A549 (cell line): Measurements from ENCODE around the gene OPALIN.

ENCODE experiments used
- BHLHE40 ChIP-seq: IDR thresholded peaks from 2 replicates; pipeline ENCODE4 v1.6.1; 2012; ENCODE audit warnings: low read depth, low read length, inconsistent platforms
- CHD2 ChIP-seq: fragments of 150-350 bp; IDR thresholded peaks from 2 replicates; pipeline ENCODE4 v1.6.1; 2014; ENCODE audit warnings: low read length; ENCODE audit not compliant: partially characterized antibody
- CTCF ChIP-seq: fragments of >200 bp; sonication (Bioruptor Twin); formaldehyde crosslinking; IDR thresholded peaks from 3 replicates; pipeline ENCODE4 v1.5.1; 2016
- EHMT2 ChIP-seq: fragments of 200-600 bp; sonication (generic); IDR thresholded peaks from 2 replicates; pipeline ENCODE4 v1.6.1; 2016; ENCODE audit warnings: antibody characterized with exemption, low read depth, mild to moderate bottlenecking, moderate library complexity
- ELK1 ChIP-seq: fragments of 150-350 bp; IDR thresholded peaks from 2 replicates; pipeline ENCODE4 v1.6.1; 2014; ENCODE audit warnings: low read depth, mild to moderate bottlenecking, low read length
- JUN ChIP-seq, 2 experiments: fragments of >200 bp; sonication (Bioruptor Twin); formaldehyde crosslinking; IDR thresholded peaks; 2 replicates in 1 of 2; 3 replicates in 1 of 2; pipeline ENCODE4 v1.6.1; 2016 to 2017
- JUNB ChIP-seq: fragments of >200 bp; sonication (Bioruptor Twin); formaldehyde crosslinking; IDR thresholded peaks from 2 replicates; pipeline ENCODE4 v1.6.1; 2016
- MAZ ChIP-seq: fragments of 150-350 bp; IDR thresholded peaks from 2 replicates; pipeline ENCODE4 v1.6.1; 2014; ENCODE audit warnings: antibody characterized with exemption, low read depth, low read length, borderline replicate concordance
- POLR2A ChIP-seq: IDR thresholded peaks from 2 replicates; pipeline ENCODE4 v1.6.1; 2012; ENCODE audit warnings: mild to moderate bottlenecking, low read length
- RAD21 ChIP-seq, 2 experiments: fragments of >200 bp in 1 of 2; sonication (Bioruptor Twin) in 1 of 2; formaldehyde crosslinking in 1 of 2; IDR thresholded peaks in 1 of 2; conservative IDR thresholded peaks in 1 of 2; 2 replicates in 1 of 2; 3 replicates in 1 of 2; pipeline ENCODE4 v1.6.1; 2012 to 2018; ENCODE audit warnings: inconsistent platforms in 1 of 2
- SMC3 ChIP-seq: fragments of >200 bp; sonication (Bioruptor Twin); formaldehyde crosslinking; IDR thresholded peaks from 3 replicates; pipeline ENCODE4 v1.6.1; 2018; ENCODE audit warnings: inconsistent platforms
- ZFP36 ChIP-seq: fragments of 450-650 bp; IDR thresholded peaks from 2 replicates; pipeline ENCODE4 v1.6.1; 2014; ENCODE audit warnings: borderline replicate concordance; ENCODE audit not compliant: partially characterized antibody

GRCh38 chr10:96345222-96345621 lies 13.6 kb downstream of the OPALIN start:
- TF ChIP-seq CTCF, result no peak
- TF ChIP-seq MAZ, result no peak
- no peak for TF ChIP-seq ELK1
- no peak for TF ChIP-seq ZFP36
- TF ChIP-seq BHLHE40, result no peak
- TF ChIP-seq POLR2A, result no peak
- no peak for TF ChIP-seq RAD21 (conservative IDR thresholded peaks at IDR 0.05 in 1 of 2, IDR thresholded peaks at IDR 0.05 in 1 of 2)
- TF ChIP-seq EHMT2, result no peak
- no peak for TF ChIP-seq JUN (IDR thresholded peaks at IDR 0.05)
- TF ChIP-seq JUNB, result no peak
- TF ChIP-seq SMC3, result no peak
- TF ChIP-seq CHD2, result no peak
